C4-2B (cell line): ENCODE results near the gene PDCD1LG2.

Source experiments
- H3K27ac ChIP-seq: fragments of 450-650 bp; 2 replicates; pipeline ENCODE4 v1.5.1; 2017
- ZFX ChIP-seq: fragments of 450-650 bp; IDR thresholded peaks from 2 replicates; pipeline ENCODE4 v1.6.1; 2017
- TF ChIP-seq, protein P1 (sequence below): fragments of 450-650 bp; conservative IDR thresholded peaks from 2 replicates; pipeline ENCODE4 v1.5.1; 2017; ENCODE audit warnings: mild to moderate bottlenecking

Gene PDCD1LG2

DNA sequence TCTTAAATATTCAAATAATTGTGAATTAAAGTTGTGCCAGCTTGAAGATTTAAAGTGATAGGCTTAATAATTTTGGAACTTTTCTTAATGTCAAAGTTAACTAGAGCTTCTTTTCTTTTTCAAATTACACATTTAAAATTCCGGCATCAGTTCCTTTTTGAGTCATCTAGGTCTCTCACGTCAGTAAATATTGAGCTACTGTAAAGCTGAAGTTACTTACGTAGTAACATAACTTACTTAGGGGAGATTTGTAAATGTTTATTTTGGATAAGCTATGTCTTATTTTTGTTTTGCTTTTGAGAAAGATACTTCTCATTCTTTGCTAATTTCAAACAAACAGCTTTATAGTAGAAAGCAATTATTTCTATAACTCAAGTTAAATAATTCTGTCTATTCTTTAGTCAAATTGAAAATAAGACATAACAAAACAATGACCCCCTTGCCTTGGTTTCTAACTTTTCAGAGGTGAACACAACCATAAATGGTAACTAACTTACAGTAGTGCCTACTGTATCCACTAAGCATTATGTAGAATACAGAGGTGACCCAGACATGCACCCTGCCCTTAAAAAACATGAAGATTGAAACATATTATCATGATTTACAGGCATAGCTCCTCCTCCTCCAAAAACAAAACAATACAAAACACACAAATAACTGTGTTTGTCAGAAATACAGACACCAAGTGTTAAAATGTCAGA lies 30.2 kb upstream of the PDCD1LG2 start:
- TF ChIP-seq ZFX = no peak
- TF ChIP-seq, protein P1, sequence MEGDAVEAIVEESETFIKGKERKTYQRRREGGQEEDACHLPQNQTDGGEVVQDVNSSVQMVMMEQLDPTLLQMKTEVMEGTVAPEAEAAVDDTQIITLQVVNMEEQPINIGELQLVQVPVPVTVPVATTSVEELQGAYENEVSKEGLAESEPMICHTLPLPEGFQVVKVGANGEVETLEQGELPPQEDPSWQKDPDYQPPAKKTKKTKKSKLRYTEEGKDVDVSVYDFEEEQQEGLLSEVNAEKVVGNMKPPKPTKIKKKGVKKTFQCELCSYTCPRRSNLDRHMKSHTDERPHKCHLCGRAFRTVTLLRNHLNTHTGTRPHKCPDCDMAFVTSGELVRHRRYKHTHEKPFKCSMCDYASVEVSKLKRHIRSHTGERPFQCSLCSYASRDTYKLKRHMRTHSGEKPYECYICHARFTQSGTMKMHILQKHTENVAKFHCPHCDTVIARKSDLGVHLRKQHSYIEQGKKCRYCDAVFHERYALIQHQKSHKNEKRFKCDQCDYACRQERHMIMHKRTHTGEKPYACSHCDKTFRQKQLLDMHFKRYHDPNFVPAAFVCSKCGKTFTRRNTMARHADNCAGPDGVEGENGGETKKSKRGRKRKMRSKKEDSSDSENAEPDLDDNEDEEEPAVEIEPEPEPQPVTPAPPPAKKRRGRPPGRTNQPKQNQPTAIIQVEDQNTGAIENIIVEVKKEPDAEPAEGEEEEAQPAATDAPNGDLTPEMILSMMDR = no peak
- no peak overlapping the region for H3K27ac ChIP-seq

DNA sequence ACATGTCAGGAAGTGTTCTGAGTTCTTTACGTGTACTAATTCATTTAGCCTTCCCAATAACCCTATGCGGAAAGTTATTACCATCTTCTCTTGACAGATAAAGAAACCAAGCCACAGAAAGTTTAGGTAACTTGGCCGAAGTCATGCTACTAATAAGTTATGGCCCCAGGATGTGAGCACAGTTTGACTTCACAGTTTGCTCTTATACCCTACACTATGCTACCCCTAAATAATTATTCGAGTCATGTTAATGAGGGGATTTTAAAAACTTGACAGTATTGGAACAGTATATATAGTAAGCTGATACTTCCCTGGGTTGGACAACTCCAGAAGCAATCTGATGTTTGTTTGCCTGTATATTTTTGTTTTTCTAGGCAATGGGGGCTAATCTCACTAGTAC lies 29.4 kb upstream of the PDCD1LG2 start:
- TF ChIP-seq ZFX = no peak
- TF ChIP-seq, protein P1 = no peak
- H3K27ac ChIP-seq = no peak overlapping the region

DNA sequence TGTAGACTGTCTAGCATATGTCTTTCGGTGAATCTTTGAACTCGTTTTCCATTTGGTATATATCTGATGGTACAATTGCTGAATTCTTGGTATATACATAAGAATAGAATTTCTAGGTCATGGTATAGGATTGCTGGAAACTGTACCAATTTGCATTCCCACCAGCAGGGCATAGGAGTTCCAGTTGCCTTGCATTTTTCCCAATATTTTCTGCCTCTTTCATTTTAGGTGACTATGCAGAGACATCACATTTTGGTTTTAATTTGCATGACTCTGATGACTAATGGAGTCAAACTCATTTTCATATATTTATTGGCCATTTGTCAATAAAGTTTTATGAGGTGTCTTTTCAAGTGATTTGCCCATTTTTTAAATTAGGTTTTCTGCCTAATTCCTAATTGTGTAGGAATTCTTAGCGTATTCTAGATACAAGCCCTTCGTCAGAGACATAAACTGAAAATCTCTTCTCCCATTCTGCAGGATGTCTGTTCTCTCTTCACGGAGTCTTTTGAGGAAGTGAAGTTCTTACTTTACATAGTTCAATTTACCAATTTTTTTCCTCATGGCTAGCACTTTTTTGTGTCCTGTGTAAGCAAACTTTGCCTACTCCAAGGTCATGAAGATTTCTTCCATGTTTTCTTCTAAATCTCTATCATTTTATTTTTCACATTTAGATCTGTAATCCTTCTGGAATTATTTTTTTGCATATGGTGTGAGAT lies 28.9 kb upstream of the PDCD1LG2 start:
- no peak overlapping the region for H3K27ac ChIP-seq
- TF ChIP-seq, protein P1 = 0 out of 2 replicates have a peak, but pooled peaks have one; percentile 4
- no peak for TF ChIP-seq ZFX

DNA sequence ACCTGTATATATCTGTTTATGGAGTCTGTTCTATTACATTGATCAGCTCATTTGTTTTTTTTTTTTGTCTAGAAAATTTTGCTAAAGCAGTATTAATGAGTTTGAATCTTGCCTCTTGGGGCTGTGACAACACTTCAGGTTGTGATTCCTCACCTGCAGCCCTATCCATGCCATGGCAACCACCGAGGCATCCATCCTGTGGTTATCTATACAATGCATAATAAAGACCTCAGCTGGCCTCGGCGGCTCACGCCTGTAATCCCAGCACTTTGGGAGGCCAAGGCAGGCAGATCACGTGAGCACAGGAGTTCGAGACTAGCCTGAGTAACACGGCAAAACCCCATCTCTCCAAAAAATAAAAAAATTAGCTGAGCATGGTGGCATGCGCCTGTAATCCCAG lies 28.1 kb upstream of the PDCD1LG2 start:
- H3K27ac ChIP-seq = no peak overlapping the region
- TF ChIP-seq, protein P1 = no peak
- TF ChIP-seq ZFX = no peak

DNA sequence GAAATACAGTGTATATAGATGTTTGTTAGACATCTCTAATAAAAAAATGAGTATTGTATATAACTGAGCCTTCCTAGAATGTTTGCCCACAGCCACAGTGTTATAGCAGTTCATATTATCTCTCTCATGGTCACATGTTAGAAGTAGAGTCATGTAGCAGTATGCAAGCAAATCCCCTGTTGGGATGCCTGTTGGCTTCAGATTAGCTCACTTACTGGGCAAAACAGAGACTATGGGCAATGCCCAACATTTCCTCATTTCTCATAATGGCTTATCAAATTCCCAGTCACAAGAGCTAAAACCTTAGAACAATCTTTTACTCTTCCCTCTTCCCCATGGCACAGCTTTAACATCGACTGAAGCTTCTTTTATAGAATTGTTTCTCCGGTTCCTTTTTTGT lies 27.0 kb upstream of the PDCD1LG2 start:
- no peak overlapping the region for H3K27ac ChIP-seq
- TF ChIP-seq, protein P1 = no peak
- TF ChIP-seq ZFX = no peak

DNA sequence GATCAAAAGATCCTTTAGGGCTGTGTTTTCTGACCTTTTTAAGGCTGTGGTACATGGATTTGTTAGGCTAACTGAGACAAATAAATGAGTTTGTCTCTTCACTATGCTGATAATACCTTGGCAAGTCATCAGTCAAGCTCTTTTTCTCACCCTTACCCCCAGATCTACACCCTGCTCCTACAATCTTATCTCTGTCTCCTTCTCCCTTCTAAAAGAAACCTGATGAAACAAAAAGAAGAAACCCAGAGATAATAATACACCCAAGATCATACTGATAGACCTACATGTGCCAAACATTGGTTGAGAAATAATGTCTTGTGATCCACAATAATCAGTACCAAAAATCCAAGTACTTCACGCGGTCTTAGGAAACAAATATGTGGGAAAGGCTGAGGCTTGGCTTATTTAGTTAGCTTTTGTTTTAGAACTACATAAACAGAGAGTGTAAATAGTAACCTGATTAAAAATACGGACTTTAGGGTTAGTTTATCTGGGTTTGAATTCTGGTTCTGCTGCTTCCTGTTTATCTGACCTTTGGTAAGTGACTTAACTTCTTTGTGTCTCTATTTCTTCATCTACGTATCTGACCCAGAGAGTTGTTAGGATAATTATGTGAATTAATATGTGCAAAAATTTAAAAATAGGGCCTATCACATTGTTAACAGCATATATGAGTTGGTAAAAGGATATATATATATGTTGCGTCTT lies 24.8 kb upstream of the PDCD1LG2 start:
- TF ChIP-seq ZFX = no peak
- TF ChIP-seq, protein P1 = no peak
- H3K27ac ChIP-seq = no peak overlapping the region

DNA sequence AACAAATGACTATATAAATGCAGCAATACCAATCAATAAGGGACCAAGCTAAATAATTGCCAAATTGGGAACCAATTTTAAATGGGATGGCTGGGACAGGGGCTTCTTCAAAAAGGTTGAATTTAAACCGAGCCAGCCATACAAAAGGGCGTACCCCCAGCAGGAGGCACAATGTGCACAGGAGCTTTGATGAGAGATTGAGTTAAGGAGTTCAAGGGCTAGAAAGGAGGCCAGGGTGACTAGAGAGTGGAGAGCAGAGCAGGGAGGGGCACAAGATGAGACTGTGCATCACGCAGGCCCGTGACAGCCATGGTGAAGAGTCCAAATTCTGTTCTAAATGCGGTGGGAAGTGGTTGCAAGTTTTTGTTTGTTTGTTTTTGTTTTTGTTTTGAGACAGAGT lies 23.3 kb upstream of the PDCD1LG2 start:
- no peak overlapping the region for H3K27ac ChIP-seq
- TF ChIP-seq ZFX = no peak
- TF ChIP-seq, protein P1 = no peak
